ENCODE results near the gene ITGA8.

The ITGA8 gene

GRCh38 chr10:15730341-15730740, 10.6 kb upstream of the ITGA8 start:
- no peak for DNase-seq

GRCh38 chr10:15729890-15730289, 10.2 kb upstream of the ITGA8 start:
- no peak for DNase-seq

- no peak for DNase-seq
These were observed 6.3 kb upstream of the ITGA8 start for GRCh38 chr10:15726042-15726441.

- peak; percentile 42 to 50 for DNase-seq
These were observed 5.9 kb upstream of the ITGA8 start for GRCh38 chr10:15725603-15726002.

- DNase-seq, result no peak
These were observed 5.0 kb upstream of the ITGA8 start for GRCh38 chr10:15724683-15725082.

- no peak for DNase-seq
These were observed 4.1 kb upstream of the ITGA8 start for GRCh38 chr10:15723803-15724202.

- DNase-seq, result no peak
These were observed 1.0 kb upstream of the ITGA8 start for GRCh38 chr10:15720635-15721287.

- DNase-seq, result no peak
These were observed 448 bp downstream of the ITGA8 start for GRCh38 chr10:15719049-15719898.

GRCh38 chr10:15718694-15719048, 1.1 kb downstream of the ITGA8 start:
- DNase-seq, result no peak

GRCh38 chr10:15715619-15716227, 4.0 kb downstream of the ITGA8 start:
- DNase-seq, result peak; percentile 12 to 13

- DNase-seq, result no peak
These were observed 4.9 kb downstream of the ITGA8 start for GRCh38 chr10:15714847-15715246.

GRCh38 chr10:15712883-15713282, 6.8 kb downstream of the ITGA8 start:
- DNase-seq, result peak; percentile 43 to 51

- no peak for DNase-seq
These were observed 9.3 kb downstream of the ITGA8 start for GRCh38 chr10:15710455-15710854.

- DNase-seq, result no peak
These were observed 14.4 kb downstream of the ITGA8 start for GRCh38 chr10:15705298-15705697.

- DNase-seq, result no peak
These were observed 15.1 kb downstream of the ITGA8 start for GRCh38 chr10:15704581-15704968.

- no peak for DNase-seq
These were observed 15.7 kb downstream of the ITGA8 start for GRCh38 chr10:15703944-15704580.

GRCh38 chr10:15703151-15703880, 16.4 kb downstream of the ITGA8 start:
- DNase-seq, result no peak

GRCh38 chr10:15700078-15700674, 19.5 kb downstream of the ITGA8 start:
- no peak for DNase-seq

GRCh38 chr10:15695852-15696251, 23.9 kb downstream of the ITGA8 start:
- no peak for DNase-seq

- DNase-seq, result no peak
These were observed 29.7 kb downstream of the ITGA8 start for GRCh38 chr10:15690031-15690430.

- peak in 1 of 2 experiments; percentile 8 for DNase-seq
These were observed 35.0 kb downstream of the ITGA8 start for GRCh38 chr10:15684768-15685167.

- DNase-seq, result no peak
These were observed 38.6 kb downstream of the ITGA8 start for GRCh38 chr10:15681076-15681475.
